Stimulated activated CD4-positive, alpha-beta T cell treated with anti-CD3 and anti-CD28 coated beads, Interleukin-2, amount 100 ng/mL, for 24 hours (primary cell): ENCODE data around the gene SH2D3A.
A peak's percentile ranks its signal among the peaks of the same experiment; 100 is the strongest.

Experiments
- DNase-seq, 2 donors: peaks; one replicate each; pipeline ENCODE4 v3.0.0-alpha.2; 2020

SH2D3A gene

GRCh38 chr19:6736917-6737283 is 30.3 kb downstream of the SH2D3A start:
- DNase-seq: no peak

- peak; percentile 70 to 74 for DNase-seq
These were observed 30.9 kb downstream of the SH2D3A start for GRCh38 chr19:6736169-6736916.

DNA sequence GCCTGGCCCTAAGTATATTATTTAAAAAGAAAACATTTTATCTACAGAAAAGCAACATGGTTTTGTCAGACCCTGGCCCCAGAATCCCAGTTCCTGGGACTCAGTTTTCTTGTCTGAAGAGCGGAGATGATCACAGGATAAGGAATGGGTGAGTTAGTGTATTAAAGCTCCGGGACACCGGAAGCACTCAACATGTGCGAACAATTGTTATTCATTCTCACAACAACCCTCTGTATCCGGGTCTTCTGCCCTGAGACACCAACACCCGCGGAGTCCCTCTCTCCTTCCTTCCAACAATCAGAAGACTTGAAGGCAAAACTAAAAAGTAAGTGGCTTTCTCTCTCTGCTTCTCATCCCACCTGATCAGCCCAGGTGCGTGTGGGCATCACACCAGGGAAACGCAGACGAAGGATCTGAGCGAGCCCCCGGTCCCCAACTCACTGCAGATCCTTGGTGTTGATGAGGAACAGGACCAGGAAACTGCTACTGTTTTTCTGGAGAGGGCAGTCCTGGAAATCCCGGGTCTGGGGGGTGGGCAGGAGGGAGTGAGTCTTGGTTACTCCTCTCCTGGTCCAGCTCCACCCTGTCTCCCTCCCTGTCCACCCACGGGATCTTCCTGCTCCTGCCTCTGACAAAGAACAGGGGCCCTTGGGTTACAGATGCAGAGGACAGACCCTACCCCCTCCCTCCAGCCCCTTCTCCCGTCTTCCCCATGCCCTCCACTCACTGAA is 31.9 kb downstream of the SH2D3A start:
- no peak for DNase-seq

DNA sequence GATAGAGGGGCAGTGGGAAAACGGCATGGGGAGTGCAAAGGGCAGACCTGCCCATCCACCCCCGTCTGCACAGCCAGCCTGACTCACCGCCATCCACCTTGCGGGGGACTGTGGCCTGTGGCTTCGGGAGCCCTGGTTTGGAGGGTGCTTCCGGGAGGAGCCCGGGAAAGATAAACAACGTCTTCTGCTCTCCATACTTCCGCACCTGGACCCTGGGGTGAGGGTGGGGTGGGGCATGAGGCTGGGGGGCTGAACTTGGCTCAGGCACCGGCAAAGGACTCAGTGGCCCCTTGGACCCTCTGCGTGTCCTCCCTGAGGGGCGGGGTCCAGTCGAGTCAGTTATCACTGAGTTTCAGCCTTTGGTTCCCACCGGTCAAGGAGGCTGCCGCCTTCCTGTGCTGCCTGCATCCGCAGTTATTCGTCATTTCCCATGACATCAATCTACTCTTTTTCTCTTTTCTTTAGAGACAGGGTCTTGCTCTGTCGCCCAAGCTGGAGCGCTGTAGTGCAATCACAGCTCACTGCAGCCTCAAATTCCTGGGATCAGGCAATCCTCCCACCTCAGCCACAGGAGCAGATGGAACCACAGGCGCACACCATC is 33.0 kb downstream of the SH2D3A start:
- no peak for DNase-seq

DNA sequence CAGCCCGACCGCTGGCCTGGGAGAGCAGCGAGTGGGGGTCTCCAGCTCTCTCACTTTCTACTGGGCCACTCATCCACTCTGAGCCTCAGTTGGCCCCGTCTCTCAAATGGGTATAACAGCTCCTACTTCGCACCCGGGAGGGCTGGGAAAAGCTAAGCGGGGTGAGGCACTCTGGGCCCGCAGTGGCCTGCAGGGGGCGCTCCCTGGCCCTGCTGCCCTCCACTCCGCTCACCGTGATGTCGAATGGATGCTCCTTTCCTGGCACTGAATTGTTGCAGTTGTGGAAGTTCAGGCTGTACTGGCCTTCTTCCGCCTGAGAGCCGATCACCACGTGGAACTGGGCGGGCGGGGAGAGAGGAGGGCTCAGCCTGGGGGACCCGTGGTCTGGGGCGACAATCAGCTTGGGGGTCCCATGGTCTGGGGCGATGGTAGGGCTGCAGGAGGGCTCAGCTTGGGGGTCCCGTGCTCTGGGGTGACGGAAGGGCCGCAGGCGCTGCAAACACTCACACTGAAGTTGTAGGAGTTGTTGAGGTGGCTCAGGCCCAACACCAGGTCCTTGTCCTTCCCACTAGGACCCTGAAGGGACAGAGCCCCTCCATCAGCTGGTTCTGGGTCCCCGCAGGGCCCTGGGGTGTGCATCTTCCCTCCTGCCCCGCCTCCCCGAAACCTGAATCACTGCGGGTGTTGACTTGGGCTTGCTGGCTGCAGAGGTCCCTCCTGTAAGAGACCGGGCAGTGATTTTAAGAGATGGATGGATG is 33.7 kb downstream of the SH2D3A start:
- peak in 1 of 2 donors; percentile 38 for DNase-seq

- no peak for DNase-seq
These were observed 34.4 kb downstream of the SH2D3A start for GRCh38 chr19:6732803-6733337.

DNA sequence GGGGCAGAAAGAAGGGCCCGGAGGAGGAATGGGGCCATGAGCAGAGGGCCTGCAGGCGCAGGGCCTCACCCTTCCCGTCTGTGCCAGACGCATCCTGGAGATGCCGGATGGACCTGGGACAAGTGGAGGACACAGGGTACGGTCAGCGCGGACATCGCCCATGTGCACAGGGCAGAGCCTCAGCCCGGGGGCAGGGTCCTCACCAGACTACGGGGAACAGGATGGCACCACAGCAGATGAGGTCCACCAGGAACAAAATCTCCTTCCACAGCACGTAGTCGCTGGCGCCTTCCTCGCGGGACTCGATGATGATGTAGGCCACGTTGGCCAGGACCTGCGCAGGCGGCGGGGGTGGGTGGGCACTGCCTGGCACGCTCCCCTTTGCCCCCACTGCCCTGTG is 35.4 kb downstream of the SH2D3A start:
- DNase-seq: no peak

DNA sequence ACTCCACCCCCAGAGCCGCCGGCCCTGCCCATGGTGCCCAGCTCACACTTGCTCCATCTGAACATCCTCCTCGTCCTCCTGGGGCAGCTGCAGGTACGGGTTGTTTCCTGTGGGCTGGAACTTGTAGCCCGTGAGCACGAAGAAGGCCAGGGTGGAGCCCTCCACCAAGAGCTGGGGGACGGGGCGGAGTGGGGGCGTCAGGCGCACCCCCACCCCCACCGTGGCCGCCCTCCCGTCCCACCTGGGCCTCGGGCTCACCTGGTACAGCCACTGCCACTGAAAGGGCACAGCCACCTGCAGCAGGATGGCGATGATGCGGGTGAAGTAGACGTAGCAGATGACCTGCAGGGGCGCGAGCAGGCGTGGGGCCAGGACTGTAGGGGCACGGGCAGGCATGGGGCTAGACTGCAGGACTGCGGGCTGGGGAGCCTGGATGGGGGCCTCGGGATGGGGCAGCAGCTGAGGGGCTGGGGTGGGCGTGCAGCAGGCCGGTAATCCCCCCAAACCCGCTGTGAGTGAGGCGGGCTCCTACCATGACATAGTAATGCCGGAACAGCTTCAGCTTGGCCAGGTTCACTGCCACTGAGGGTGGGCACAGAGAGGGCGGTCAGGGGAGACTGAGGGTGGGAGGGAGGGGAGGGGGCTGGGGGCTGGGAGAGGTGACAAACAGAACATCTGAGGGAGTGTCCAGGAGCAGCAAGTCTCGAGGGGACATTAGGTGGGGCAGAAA is 36.1 kb downstream of the SH2D3A start:
- no peak for DNase-seq

DNA sequence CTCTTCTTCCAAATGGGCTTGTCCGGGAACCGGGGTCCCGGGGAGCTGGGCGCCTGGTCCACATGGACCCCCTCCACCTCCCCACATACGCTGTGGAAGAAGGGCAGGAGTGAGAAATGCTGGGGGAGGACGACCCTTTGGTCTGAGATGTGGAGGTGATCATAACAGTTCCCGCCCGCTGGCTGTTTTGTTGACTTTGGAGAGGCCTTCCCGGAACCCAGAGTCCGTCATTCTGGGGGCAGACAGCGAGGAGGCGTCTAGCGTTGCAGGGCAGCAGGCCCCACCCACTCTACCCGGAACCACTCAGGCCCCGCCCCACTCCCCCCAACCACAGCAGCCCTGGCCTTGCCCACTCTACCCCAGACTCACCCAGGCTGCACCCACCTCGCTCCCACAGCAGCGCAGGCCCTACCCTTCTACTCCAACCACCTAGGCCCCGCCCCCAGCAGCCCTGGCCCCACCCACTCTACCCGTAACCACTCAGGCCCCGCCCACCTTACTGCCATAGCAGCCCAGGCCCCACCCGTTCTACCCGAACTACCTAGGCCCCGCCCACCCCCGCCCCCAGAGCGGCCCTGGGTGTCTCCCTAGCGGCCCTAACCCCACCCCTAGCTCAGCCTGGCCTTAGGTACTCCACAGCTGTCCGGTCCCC is 37.0 kb downstream of the SH2D3A start:
- peak; percentile 57 to 66 for DNase-seq

GRCh38 chr19:6729573-6730152 is 37.6 kb downstream of the SH2D3A start:
- no peak for DNase-seq

- DNase-seq: no peak
These were observed 38.9 kb downstream of the SH2D3A start for GRCh38 chr19:6728346-6728745.

DNA sequence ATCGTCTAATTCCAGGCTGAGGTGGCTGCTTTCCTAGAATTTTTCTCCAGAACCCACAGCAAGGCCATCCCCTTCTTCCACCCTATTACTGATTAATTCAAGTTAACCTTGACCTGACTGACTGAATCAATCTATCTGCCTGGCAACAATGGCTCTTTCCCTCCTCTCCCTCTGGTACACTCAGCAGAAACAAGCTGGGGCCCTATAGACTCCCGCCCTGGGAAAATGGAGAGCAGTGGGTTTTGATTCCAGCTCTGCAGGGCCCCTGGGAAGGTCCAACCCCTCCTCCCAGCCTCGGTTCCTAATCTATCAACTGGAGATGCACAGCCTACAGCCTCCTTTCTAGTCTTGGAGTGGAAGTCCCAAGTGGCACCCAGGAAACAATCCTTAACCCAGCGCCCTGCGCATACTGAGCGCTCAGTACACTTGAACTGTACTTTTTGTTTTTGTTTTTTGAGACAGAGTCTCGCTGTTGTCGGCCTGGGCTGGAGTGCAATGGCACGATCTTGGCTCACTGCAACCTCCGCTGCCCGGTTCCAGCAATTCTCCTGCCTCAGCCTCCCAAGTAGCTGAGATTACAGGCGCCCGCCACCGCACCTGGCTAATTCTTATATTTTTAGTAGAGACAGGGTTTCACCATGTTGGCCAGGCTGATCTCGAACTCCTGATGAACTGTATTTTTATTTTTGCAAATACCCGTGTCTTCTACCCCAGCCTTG is 41.6 kb downstream of the SH2D3A start:
- DNase-seq: no peak

DNA sequence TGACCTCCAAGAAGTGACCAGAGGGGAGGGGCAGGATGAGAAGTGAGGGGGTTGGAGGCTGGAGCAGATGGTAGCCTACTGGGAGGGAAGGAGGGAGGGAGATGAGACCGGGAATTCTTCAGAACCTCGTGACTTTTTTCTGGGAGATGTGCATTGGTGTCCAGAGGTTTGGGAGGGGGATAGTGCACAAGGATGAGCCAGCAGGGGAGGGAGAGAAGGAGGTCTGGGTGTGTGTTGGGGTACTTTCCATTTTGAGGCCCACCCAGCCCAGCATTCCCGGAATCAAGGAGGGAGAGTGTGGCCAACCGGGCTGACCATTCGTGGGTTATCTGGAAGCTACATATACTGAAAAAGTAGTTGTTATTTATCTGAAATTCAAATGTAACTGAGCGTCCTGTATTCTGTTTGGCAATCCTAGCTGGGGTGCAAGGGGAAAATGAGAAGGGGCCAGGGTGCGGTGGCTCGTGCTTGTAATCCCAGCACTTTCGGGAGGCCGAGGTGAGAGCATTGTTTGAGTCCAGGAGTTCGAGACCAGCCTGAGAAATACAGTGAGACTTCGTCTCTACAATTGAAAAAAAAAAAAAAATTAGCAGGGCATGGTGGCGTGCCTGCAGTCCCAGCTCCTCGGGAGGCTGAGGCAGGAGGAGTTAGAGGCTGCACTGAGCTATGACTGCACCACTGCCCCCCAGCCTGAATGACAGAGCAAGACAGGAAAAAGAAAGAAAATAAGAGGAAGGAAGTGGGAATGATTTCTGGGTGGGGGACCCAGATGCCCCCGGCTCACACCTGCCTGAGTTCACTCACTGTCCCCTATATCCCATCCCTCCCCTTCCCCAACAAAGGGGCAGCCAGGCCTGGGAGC is 42.4 kb downstream of the SH2D3A start:
- DNase-seq: no peak

DNA sequence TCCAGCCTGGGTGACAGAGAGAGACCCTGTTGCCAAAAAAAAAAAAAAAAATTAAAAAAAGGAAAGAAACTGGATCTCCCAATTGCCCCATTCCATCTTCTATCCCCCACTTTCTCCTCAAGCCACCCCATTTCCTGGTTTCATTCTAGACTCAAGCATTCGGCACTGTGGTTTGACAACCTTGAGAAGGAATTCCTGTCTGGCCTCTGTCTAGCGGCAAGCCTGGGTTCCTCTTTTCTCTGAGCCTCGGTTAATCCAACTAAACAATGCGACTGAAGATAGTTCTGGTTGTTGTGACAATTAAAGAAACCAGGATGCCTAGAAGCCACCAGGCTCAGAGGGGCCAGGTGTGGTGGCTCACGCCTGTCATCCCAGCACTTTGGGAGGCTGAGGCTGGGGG is 43.5 kb downstream of the SH2D3A start:
- DNase-seq: no peak

- DNase-seq: no peak
These were observed 44.1 kb downstream of the SH2D3A start for GRCh38 chr19:6723108-6723618.

DNA sequence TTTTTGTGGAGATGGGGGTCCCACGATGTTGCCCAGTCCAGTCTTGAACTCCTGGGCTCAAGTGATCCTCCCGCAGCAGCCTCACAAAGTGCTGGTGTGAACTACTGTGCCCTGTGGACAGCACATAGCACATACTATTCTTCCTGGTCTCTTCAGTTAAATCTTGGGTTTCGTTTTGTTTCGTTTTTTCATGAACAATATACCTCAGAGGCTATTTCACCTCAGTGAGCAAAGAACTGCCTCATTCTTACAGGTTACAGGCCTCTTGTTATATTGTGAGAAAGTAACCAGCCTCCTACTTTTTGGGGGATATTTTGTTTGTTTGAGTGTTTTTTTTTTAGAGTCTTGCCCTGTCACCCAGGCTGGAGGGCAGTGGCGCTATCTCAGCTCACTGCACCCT is 45.5 kb downstream of the SH2D3A start:
- no peak for DNase-seq

GRCh38 chr19:6721138-6721474 is 46.1 kb downstream of the SH2D3A start:
- no peak for DNase-seq

DNA sequence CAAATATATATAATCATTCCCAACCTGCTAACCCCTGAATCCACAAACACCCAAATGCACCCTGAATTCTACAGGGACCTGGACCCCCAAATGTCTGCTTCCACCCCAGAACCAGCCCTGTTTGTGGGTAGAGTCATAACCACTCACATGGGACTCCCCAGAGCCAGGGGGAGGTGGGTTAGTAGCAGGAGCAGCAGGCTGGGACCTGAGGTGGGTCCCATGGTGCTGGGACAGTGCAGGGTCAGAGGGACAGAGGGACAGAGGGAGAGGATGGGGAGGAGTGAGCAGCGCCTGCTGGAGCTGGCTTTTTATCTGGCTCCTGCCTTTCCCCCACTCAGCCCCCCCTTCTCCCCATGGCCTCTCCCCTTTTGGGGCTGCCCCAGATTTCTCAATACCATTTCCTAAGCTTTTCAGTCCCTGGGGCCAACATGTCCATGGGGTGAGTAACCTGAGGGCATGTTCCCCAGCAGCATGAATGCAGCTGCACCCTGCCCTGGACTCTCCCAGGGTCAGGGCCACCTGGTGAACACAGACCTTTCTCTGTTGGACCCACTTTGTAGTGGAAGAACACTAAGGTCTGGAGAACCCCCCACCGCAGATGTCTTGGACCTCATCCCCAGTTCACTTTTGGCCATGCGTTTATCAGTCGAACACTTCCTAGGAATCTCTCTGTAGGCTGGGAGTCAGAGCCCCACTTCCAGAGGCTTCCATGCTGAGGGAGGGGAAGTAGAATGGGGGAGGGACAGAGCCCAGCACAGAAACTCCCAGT is 46.7 kb downstream of the SH2D3A start, which contains the start of gene C3:
TSS of gene C3 (minus strand) at position 282 of the 769 bp plus-strand sequence. CDS start at position 221, 61 bp downstream.
- no peak for DNase-seq

DNA sequence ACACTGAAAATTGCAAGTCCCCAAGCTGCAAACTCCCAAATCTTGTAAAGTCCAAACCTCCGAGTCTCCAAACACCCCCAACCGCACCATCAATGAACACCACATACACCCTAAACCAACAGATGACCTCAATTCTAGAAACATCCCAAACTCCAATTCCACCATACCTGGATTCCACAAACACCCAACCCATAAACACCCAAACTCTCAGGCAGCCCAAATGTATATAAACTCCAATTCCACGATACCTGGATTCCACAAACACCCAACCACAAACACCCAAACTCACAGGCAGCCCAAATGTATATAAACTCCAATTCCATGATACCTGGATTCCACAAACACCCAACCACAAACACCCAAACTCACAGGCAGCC is 47.3 kb downstream of the SH2D3A start:
- no peak for DNase-seq
